GM19372 (cell line): ENCODE results near the gene BCL2.

Experiments
- ATAC-seq: cut with Tn5 transposase; IDR thresholded peaks from one replicate; pipeline ENCODE4 v1.9.1; 2021; ENCODE audit warnings: mild to moderate bottlenecking, low read depth, moderate library complexity; ENCODE audit not compliant: unreplicated experiment

BCL2 gene

DNA sequence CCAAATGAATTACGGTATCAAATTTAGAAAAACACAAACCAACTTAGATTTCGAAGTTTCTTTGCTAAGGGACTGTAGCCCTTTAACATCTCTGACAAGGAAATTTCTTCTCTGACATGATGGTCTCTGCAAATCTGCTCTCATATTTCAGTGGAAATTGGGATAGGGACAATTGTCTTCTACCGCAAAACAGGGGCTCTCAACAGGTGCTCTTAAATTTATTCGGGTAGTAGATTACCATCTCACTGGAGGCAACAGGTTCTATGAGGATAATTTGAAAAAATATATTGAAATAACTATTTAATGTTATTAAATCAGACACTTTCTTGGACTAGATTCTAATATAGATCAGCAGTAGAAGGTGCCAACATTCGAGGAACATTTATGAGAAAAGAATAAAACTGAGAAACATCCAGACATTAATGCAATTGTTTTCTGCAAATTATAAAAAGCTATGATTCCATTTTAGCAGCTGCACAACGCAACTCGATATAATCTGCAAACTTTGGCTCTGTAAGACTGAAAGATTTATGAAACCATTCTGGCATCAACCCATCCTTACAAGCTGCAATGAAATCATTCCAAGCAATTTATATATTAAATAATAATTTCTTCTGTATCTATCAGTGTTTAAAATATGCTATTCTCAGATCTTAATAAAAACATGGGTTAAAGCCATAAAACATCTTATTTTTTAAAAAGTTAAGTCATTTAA, 10.0 kb upstream of the BCL2 start:
- ATAC-seq = no peak

DNA sequence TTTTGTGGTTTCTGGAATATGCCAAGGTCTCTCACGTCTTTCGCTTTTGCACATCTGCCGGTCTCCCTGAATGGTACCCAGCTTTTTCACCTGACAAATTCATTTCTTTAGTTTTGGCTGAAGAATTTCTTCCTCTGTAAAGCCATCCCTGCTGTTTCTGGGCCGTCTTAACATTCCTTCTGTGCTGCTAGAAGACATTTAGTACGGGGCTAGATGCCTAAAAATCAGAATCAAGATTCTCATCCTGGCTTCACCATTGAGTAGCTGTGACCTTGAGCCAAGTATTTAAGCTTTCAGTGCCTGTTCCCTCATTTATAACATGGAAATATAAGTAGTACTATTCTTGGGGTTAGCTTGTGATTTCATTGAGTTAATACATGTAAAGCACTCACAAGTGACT, 6.4 kb upstream of the BCL2 start:
- no peak for ATAC-seq

DNA sequence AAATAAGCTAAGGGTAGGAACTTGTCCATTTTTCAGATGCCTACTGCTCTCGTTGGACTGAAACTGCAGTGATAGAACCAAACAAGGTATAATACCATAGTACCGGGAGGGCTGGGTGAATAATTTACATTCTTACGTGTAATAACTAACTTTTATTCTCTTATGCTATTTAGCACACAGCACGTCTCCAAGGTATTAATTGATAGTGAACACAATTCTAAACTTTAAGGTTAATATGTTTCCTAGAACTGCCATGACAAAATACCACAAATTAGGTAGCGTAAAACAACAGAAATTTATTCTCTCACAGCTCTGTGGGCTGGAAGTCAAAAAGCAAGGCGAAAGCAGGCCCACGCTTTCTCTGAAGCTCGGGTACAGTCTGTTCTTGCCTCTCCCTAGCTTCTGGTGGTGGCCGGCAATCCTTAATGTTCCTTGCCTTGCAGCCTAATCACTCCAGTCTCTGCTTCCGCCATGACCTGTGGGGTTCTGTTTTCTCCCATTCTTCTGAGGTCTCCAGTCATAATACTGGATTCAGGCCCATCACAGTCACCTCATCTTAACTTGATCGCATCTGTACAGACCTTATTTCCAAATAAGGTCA, 5.6 kb upstream of the BCL2 start:
- ATAC-seq = no peak

DNA sequence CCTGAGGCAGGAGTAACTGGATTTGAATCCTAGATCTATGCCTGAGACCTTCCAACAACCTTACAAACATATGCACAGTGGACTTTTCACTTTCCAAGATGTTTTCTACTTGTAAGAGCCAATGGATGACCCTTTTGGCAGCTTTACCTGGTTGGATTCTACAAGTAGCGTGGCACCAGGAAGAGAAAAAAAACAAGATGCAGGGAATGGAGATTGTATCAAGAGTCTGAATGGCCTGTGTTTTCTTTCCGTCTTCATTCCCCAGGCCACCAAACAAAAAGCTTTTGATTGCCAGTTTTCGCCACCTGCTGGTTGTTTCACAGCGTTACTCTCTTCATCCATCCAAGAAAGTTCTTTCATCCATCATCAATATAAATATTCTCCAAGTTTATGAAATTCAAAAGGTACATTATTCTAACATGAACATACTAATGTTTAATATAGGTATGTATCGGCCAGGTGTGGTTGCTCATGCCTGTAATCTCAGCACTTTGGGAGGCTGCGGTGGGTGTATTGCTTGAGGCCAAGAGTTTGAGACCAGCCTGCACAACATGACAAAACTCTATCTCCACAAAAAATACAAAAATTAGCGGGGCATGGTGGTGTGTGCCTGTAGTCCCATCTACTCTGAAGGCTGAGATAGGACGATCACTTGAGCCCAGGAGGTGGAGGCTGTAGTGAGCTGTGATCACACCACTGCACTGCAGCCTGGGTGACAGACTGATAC, 3.5 kb upstream of the BCL2 start:
- no peak for ATAC-seq

DNA sequence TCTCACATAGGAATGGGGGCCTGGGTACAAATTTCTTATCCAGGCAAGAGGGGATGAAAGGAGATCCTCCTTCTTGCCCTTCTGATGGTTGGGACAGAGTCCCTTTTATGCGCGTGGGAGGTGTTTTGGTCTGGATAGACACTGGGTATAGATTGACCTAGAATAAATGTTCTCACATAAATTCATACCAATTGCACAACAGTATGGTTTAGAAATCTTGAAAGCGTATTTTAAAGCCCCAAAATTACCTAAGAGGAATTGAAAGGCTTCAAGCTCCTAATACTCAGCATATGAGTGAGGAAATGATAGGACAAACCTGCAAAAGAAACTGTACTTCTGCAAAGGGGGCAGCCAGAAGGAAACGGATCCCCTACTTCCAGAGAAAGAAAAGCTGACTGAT, 2.6 kb upstream of the BCL2 start:
- no peak for ATAC-seq

DNA sequence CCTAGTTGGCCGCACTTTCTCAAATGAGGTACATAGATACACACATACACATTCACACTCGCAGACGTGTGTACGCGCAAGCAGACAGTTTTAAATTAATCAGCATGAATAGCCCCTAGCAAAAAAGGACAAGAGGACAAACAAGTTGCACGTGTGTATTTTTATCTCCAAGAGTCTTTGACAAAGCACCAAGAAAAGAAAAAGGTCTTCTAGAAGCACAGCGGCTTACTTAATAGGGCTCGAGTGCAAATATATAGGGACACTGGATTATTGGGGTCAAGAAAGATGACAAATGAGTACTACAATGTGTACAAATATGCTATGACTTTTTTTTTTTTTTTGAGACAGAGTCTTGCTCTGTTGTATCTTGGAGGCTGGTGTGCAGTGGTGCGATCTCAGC, 1.7 kb upstream of the BCL2 start:
- no peak for ATAC-seq

DNA sequence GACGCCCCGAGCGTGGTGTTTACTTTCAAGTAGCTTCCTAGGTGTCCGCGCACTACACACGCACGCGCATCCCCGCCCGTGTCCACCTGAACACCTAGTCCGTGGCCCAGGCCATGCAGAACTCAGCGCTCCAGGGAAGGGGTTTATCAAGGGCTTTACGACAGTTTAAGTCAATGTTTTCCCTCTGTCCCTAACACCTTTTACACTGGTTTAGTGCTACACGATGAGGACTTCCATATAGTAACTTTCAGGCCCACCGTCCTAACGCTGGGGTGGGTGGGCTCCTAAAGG, 1.4 kb upstream of the BCL2 start:
- ATAC-seq = peak; percentile 11

DNA sequence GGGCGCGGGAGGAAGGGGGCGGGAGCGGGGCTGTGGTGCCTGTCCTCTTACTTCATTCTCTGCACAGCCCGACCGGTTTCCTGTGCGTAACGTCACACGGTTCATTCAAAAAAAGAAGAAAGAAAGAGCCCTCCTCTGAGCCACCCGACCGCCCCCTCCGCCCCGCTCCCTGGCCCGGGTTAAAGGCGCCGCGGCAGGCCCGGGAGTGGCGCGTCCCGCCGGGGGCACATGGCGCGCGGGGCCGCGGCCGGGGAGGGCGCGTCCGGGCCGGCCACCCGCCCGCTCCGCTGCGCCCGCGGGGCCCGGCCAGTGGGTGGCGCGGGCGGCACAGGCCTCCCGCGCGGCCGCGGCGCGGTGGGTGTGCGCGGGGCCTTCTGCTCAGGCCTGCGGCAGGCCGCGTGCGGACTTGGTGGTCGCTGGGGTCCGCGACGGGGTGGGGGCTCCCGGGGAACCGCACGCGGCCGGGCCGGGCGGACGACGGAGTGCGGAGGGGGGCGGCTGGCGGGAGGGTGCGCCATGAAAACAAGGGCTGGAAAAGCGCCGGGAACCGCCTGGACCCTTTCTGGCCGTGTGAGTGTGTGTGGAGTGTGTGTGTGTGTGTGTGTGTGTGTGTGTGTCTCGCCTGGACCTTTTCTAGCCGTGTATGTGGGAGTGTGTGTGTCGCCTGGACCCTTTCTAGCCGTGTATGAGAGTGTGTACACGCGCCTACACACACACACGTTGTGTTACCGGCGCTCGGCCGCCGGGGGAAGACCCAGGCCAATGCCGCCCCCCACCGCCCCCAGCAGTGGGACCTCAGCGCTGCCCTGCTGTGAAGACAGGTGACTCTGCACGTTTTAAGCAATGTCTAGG, 780 bp upstream of the BCL2 start:
- ATAC-seq = peak; percentile 51

DNA sequence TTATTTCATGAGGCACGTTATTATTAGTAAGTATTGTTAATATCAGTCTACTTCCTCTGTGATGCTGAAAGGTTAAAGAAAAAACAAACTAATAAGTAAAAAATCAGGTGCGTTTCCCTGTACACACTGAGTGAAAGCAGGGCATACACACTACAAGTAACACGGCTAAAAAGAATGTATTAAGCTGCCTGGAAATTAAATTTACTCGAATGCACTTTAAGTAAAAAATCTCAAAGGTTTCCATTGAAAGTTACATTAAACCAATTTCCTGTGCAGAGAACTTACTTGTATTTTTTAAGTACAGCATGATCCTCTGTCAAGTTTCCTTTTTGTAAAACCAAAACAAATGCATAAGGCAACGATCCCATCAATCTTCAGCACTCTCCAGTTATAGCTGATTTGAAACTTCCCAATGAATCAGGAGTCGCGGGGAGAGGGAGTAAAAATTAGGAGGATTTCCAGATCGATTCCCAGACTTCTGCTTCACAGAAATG, 633 bp downstream of the BCL2 start:
- ATAC-seq = no peak

DNA sequence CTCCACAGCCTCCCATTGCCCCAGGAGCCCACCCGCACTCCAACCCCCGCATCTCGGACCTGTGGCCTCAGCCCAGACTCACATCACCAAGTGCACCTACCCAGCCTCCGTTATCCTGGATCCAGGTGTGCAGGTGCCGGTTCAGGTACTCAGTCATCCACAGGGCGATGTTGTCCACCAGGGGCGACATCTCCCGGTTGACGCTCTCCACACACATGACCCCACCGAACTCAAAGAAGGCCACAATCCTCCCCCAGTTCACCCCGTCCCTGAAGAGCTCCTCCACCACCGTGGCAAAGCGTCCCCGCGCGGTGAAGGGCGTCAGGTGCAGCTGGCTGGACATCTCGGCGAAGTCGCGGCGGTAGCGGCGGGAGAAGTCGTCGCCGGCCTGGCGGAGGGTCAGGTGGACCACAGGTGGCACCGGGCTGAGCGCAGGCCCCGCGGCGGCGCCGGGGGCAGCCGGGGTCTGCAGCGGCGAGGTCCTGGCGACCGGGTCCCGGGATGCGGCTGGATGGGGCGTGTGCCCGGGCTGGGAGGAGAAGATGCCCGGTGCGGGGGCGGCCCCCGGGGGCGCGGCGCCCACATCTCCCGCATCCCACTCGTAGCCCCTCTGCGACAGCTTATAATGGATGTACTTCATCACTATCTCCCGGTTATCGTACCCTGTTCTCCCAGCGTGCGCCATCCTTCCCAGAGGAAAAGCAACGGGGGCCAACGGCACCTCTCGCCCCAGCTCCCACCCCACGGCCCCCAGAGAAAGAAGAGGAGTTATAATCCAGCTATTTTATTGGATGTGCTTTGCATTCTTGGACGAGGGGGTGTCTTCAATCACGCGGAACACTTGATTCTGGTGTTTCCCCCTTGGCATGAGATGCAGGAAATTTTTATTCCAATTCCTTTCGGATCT, 1.3 kb downstream of the BCL2 start:
- ATAC-seq = peak; percentile 48

DNA sequence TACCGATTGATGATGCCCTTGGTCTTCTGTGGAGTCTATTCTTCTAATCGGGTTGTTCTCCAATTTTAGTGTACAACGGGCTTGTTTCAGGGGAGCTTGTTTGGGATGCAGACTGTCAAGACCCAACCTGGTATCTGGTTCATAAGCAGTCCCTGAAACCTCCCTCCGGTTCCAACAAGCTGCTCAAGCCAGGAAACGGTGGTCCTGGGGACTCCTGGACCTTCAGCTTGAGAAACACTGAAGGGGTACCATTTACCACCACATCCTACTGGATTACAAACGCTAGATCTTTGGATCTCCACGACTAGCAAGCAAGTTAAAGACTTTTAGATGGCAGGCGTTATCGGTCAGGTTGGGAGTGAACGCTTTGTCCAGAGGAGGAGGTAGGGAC, 2.0 kb downstream of the BCL2 start:
- ATAC-seq = no peak

DNA sequence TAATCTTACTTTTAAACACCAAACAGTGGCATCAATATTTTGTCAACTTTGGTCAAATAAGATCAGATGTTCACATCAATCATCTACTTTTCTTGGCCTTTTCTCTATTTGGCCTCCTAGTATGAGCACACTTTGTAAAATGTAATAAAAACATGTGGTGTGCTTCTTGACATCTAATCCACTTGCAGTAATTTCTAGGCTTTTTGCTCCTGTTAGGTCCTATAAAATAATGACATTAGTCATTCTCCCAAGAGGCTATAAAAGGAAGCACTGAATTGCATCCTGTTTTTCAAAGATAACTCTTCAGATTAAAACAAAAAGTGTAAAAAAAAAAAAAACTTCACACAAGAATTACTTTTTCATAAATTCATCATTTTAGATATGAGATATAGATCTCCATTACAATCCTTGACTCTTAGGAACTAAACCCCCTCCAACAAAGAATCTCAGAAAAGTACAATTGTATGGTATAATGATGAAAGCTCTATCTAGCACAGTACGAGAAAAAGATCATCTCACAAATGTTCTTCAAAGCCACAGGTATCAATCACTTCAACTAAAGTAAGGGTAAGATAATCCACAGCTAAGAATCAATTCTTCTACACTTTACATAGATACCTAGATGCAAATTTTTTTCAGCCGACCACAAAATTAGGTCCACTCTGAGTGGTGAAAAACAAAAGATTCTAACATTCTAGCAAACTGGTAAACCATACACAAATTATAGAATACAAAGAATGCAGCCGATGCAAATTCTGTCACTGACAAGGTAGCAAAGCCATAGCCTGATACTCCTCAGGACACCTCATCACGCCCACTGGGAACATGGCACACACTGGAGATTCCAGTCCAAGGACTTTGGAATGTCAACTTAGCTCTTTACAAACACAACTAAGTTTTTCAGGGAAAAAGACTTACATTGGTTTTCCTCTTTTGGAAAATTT, 2.7 kb downstream of the BCL2 start:
- no peak for ATAC-seq

DNA sequence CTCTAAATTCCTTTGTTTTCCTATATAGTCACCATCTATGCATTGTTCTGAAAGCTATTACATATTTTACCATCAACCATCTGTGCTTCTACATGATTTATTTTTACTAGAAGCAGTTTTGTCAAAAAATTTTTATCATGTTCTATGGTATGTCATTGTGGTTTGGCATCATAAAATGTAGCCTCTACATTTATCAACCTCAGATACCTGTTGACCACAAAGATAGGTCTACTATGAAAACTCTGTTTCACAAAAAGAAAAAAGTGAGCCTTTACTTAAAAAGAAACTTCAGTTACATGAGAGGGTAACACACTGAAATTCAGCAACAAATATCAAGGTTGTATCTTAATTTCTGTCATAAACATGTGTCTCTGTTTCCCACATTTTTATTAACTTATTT, 3.7 kb downstream of the BCL2 start:
- ATAC-seq = no peak

DNA sequence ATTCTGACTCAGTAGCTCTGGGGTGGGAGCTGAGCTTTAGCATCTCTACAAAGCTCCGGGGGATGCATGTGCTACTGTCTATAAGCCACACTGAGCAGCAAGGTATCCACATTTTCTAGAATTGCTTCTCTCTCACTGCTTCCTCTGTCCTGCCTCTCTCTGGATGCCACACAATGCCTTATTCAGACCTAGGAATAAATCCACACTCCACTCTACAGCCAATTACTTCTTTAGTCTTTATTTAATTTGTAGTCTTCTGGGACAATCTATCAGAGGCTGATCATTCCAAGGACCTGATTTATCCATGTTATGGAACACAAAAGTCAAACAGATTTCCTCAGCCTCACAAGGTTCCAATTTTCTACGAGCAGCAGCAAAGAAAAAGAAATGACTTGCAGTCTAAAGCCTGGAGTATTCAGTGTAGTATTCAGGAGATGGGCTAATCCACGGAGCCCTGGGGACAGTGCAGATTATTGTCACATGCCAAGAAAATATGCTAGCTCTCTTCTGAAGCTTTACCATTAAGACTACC, 4.4 kb downstream of the BCL2 start:
- ATAC-seq = no peak

DNA sequence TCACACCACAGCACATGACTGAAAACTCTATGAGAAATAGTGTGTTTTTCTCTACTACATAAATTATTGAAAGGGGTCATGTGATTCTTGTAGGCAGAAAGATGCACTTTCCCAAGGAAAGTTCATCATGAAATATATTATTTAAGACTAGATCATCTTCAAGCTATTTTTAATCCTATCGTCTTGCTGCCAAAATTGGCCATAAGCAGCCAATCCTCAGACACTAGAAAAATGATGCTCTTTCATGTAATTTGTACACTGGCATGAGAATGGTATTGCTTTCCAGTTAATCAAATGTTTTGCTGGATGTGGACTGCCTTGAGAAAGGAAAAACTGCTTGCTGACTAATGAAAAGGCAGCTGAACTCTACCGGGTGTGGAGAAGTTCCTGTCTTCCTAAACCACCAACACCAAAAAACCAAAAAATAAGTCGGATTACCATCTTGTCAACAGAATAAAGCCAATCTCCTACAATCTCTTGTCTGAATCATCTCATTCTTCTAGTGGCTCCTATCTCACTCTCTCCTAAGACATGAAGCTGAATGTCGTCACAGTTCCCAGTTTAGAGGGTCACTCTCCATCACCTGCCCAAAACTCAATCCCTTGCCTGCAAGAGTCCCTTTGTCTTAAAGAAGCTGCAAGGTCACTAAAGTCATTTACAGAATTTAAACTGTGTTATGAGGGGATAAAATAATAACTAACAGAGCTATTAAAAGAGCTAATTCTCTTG, 5.3 kb downstream of the BCL2 start:
- ATAC-seq = no peak

DNA sequence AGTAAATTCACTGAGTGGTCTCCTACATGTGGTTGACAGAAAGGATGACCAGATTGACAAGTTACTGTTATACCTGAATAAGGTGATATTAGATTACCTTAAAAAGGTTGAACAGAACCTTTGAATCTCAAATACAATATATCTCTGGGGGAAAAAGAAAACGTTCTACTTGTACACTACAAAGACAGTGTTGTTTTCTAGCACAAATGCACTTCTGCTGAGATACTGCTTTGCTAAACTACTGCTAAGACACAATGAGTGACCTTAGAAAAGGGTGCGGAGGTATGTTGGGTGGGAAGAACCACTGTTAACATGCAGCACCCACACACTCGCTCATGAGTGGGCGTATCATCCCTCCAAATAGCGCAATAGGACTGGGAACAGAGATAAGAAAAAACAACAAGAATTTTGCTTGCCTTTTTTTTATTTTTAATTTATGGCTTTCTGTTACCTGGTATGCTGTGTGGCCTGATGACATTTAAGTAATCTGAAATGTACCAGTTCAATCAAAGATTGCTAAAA, 6.1 kb downstream of the BCL2 start:
- no peak for ATAC-seq

DNA sequence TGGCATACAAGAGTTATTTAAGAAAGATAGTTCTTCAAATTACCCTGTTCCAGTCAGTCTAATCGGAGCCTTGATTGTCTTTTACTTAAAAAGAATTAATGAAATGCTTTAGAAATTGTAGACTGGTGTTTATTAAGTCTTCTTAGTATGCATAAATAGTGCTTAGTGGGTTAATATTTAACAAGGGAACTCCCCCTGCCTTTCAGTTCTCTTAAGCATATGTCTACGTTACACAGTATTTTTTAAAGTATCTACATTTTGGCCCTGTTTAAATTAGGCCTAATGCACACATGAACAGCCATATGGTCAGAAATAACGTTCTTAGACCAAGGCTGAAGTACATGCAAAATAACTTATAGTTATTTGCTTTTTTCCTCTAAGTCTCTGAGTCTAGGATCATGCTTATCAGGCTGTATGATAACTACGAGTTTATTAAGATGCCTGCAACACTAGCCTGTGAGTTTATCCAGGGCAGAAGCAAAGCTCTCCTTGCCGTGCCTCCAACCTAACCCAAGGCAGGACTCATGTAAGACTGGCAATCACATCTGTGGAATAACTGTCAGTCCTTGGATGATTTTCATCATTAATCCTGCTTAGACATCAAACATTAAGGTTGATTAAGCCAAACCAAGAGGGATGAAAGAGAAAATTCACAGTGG, 6.7 kb downstream of the BCL2 start:
- ATAC-seq = peak; percentile 41
